ENCODE results near the gene EEF1AKMT3. TPM values are rescaled to one million over a fixed set of nuclear protein-coding genes. Genes with fewer than 3 reads are reported as not detected.

The EEF1AKMT3 gene
- total RNA-seq = 5.2 and 5.4 TPM in 2 replicates

DNA sequence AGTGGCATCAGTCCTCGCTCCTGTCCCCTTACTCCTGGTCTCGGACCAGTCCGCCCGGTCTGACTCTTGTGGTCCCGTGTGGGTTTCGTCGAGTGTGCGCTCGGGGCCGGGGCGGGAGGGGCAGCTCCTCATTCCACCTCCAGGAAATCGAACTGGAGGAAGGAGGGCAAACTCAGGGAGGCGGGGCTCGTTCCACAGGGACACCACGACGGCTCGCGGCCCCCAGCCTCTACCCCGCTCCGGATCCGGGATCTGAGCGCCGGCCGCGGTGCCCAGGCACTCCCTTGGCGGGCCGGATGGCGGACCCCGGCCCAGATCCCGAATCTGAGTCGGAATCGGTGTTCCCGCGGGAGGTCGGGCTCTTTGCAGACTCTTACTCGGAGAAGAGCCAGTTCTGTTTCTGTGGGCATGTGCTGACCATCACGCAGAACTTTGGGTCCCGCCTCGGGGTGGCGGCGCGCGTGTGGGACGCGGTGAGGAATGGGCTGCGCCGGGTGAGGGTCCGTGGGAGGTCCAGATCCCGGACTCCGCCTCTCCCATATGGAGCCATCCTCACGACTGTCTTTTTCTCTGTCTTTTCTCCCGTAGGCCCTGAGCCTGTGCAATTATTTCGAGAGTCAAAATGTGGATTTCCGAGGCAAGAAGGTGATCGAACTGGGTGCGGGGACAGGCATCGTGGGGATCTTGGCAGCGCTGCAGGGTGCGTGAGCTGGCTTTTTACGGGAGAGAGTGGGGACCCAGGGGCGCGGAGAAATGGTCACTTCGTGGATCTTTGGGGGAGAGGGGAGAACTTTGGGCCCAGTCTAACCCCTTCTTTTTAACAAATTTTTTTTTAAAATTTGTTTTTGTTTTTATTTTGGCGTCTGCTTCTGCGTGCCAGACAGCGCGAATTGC, at the start of gene EEF1AKMT3:
TSS of gene EEF1AKMT3 (plus strand) at position 186 of the 894 bp plus-strand sequence. CDS start at position 297, 111 bp downstream.

DNA sequence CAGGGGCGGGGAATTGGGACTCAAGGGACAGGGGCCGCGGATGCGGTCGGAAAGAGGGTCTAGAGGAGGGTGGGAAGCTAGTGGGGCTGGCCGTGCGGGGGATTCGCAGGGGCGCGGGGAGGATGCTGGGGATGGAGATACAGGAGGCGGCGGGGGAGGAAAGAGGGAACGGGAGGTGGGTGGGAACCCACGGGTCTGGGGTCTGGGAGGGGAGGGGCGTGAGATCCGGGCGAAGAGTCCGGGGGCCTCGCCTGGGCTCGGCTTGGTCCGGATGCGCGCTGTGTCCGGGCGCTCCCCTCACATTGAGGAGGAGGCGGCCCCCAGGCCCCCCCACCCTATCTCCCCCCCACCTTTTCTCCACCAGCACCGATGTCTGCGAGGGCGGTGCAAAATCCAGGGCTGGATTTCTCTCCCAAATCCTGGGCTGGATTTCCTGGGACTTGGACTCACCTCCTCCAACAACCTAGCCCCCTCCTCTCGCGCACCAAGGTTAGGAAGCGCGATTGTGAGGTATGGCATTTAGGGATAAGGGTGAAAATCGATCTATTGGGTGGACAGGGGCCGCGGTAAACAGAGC, 33.7 kb upstream of the EEF1AKMT3 start, which contains the start of gene AGAP2:
TSS of gene AGAP2 (minus strand) at position 82 of the 577 bp plus-strand sequence. CDS start 496 bp downstream, outside the sequence.

DNA sequence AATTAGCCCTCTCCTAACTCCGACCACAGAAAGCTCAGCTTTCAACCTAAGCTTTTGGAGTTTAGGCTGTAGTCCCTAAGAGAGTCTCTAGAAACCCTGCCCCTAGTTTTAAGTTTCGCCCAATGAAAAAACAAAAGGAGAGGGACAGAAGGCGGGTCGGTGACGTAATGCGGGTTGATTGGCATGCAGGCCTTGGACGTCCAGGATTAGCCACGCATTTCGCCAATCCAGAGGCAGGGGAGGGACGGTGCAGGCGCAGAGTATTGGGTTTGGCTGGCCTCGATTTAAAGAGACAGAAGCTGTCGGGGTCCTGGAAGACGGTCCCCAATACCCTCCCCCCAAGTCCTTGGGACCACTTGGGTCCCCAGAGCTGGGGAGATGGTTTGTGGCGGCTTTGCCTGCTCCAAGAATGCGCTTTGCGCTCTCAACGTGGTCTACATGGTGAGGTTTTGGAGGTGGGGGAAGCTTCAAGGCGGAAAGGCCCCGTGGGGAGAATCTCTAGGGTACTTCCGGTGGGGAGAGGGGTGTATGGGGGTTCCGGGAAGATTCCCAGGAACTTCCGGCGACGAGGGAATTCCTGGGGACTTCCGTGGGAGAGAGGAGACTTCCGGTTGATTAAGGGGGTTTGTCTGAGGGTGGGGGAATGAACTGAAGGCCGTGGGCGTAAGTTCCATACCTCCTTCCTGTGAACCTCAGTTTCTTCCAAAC, 27.5 kb upstream of the EEF1AKMT3 start, which contains the start of gene TSPAN31:
TSS of gene TSPAN31 (plus strand) at position 263 of the 708 bp plus-strand sequence. CDS start at position 379, 116 bp downstream.

DNA sequence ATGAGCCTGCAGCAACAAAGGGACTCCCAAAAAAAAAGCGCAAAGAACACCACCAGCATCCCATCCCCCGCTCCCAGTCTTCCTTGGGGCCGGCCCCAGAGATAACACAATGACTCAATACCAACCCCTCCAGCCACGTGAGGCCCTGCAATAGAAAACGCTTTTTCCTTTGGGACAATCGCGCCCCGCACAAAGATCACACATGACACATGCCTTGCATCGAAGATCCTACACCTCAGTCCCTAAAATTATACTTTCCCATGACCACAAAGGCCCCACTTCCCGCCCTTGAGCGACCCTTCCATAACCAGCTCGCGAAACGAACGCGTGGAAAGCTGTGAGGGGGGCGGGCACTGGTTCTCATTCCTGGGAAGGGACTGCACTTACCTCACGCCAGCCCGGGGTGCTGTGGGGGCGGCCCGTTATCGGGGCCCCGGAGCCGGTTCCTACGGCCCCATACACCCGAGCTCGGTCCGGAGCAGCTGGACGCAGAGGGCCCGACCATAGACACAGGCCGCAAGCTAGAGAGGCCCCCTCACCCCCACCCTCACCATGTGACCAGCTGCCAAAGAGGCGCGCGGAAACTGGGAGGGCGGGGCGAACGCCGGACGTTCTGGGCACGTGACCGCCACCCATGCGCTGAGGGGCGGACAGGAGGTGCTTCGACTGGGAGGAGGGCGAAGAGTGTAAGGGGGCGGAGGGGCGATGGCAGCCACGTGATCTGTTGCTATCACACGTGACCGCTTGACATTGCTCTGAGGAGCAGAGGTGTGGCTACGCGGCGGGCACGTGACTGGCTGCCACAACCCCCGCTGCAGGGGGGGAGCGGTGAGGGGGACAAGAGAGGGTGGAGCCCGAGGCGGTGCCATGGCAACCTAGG, 20.4 kb upstream of the EEF1AKMT3 start, which contains the start of gene CDK4:
TSS of gene CDK4 (minus strand) at position 523 of the 880 bp plus-strand sequence. CDS start 593 bp downstream, outside the sequence.

DNA sequence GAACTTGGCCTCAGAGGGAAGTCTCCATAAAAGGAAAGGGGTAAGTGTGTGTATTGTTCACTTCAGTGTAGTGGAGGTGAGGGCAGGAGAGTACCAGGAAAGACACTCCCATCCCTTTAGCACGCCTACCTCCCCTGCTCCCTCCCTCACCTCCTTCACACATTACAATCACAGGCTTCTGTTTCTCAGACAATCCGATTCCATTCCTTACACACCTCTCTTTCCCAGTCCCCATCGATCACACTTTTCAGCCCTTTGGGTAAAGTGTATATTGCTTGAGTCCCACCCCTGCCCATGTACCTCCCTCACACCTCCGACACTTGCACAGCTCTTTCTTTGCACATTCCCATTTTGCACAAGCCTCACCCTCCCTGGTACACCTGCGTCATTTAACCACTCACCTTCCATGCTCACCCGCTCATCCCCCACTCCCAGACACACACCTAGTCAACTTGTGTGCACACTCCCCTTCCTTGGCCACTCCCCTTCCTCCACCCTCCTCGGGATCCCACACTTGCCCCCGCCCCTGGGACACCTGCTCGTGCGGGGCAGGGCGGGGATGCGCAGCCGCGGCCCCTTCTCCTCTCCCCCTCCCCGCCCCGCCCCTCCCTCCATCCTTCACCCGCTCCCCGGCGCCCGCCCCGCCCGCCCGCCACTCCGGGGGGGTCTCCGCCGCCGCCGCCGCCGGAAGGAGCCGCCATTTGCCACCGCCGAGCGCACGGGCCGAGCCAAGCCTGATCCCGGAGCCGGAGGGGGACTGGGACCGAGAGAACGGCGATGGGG, 17.8 kb upstream of the EEF1AKMT3 start, which contains the start of gene MARCHF9:
TSS of gene MARCHF9 (plus strand) at position 693 of the 783 bp plus-strand sequence. CDS start 426 bp downstream, outside the sequence.

DNA sequence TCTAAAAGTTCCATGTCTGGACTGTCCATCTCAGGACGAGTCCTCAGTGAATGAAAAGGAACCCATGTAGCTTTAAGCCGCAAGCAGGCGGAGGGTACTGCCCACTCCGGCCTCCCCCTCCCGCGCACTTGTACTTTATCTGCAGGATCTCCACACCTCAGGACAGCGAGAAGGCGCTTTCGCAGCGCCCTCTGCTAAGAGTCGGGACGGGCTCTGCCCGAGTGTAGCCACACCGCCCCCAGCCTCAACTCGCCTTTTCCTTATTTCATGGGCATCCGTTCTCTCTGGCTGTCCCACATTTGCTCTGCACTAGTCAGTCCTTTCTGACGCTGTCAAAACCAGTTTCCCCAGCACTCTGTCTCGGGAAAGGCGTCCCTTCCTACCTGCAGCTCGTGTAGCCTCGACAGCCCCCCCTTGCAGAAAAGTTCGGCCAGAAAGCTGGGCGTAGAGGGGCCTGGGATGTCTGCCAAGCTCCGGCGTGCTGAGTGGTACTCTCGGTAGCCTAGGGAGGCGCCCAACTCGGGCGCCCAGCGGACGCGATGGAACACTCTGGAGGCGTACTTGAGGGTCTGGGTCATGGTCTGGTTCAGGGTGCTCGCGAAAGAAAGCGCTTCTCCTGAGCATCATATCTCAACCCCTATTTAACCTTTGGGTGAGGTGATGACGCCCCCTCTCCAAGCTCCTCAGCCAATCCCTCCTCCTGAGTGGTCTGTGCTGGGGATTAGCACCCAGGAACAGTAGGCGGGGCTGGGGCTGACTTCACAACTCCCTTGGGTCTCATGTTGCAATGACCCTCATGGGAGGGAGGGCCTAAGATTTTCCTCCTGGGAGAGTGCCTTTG, 5.7 kb upstream of the EEF1AKMT3 start, which contains the start of gene CYP27B1:
TSS of gene CYP27B1 (minus strand) at position 615 of the 841 bp plus-strand sequence. CDS start at position 578, 37 bp downstream.

DNA sequence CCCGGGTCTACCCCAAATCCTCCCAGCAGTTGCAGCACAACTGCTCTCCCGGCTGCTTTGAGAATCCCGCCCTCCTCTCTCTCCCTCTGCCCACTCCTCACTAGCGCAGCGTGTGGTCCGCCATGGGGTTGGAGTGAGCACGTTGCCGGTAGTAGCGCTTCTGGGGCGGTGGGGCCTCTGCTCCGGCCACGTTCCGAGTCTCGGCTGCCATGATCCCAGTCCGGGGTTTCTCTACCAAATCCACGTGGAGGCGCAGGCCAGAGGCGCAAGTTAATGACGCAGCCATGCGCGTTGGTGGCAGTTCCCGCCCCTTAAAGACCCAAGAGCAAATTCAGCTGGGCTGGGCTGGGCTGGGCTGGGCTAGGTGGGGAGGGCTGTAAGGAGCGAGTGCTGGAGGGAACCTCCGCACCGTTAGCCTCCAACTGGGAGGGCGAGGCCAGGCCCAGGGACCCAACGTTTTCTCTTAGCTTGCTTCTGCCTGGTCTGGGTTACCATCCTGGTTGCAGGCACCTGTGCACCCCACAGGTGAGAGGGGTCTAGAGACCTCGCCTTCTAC, 463 bp upstream of the EEF1AKMT3 start, which contains the start of gene METTL1:
TSS of gene METTL1 (minus strand) at position 233 of the 556 bp plus-strand sequence. CDS start at position 211, 22 bp downstream.

DNA sequence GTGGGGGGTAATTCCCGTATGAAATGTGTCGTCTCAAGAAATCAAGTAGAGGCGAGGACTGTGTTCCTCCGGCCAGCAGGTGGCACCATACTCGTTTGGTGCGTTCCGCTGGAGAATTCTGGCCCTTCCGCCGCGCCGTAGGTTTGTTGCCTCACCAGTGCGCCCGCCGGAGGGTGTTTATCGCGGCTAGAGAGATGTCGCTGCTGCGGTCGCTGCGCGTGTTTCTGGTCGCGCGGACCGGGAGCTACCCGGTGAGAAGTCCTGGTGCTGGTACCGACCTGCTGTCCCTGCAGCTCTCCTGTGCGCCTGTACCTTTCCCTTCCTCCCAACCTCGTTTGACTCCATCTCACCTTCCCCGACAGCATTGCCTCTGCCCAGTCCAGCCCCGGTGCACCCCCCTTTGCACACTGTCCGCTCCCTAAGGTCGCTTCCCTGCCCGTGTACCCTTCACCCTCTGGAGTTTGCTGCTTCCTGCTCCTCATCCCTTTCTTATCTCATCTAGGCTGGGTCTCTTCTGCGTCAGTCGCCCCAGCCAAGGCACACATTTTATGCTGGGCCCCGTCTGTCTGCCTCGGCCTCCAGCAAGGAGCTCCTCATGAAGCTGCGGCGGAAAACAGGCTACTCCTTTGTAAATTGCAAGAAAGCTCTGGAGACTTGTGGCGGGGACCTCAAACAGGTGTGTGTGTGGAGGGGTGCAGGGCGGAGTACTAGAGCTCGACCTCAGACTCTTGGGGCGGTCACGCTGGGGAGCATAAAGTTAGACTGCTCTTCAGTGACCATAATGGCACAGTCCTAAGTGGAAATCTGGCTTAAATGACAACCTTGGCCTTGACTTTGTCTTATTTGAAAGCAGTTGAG, 10.4 kb downstream of the EEF1AKMT3 start, which contains the start of gene TSFM:
TSS of gene TSFM (plus strand) at position 180 of the 858 bp plus-strand sequence. CDS start at position 195, 15 bp downstream.

Other genes starting within 250 kb of the EEF1AKMT3 start
- gene MBD6, start 249.8 kb upstream of the EEF1AKMT3 start, total RNA-seq = 4.2 and 9.2 TPM in 2 replicates
- 77.5 and 94.4 TPM in 2 replicates for gene DCTN2, start 225.4 kb upstream of the EEF1AKMT3 start, total RNA-seq
- 0.06 and 0.26 TPM in 2 replicates for gene KIF5A, start 222.6 kb upstream of the EEF1AKMT3 start, total RNA-seq
- 13.5 and 18.1 TPM in 2 replicates for gene PIP4K2C, start 181.4 kb upstream of the EEF1AKMT3 start, total RNA-seq
- gene DTX3, start 167.8 kb upstream of the EEF1AKMT3 start, total RNA-seq = 13.2 and 15.7 TPM in 2 replicates
- 16.8 and 18.8 TPM in 2 replicates for gene ARHGEF25, start 161.2 kb upstream of the EEF1AKMT3 start, total RNA-seq
- gene B4GALNT1, start 139.4 kb upstream of the EEF1AKMT3 start, total RNA-seq = 1.5 and 2.6 TPM in 2 replicates
- gene OS9, start 78.5 kb upstream of the EEF1AKMT3 start, total RNA-seq = 220 and 268 TPM in 2 replicates
- 0.13 and 0.19 TPM in 2 replicates for gene AGAP2, start 33.9 kb upstream of the EEF1AKMT3 start, total RNA-seq
- gene TSPAN31, start 27.6 kb upstream of the EEF1AKMT3 start, total RNA-seq = 58.3 and 67.4 TPM in 2 replicates
- 145 and 155 TPM in 2 replicates for gene CDK4, start 20.3 kb upstream of the EEF1AKMT3 start, total RNA-seq
- gene MARCHF9, start 17.5 kb upstream of the EEF1AKMT3 start, total RNA-seq = 5.8 and 6.6 TPM in 2 replicates
- 0.19 and 0.40 TPM in 2 replicates for gene CYP27B1, start 5.5 kb upstream of the EEF1AKMT3 start, total RNA-seq
- 3.6 and 5.5 TPM in 2 replicates for gene METTL1, start 509 bp upstream of the EEF1AKMT3 start, total RNA-seq
- gene TSFM, start 10.2 kb downstream of the EEF1AKMT3 start, total RNA-seq = 16.6 and 17.2 TPM in 2 replicates
- gene AVIL, start 46.1 kb downstream of the EEF1AKMT3 start, total RNA-seq = 2.4 and 4.6 TPM in 2 replicates
- gene CTDSP2, start 74.1 kb downstream of the EEF1AKMT3 start, total RNA-seq = 38.3 and 60.7 TPM in 2 replicates
- 3.0 and 5.2 TPM in 2 replicates for gene ATP23, start 169.0 kb downstream of the EEF1AKMT3 start, total RNA-seq

Measured in aortic smooth muscle cell (primary cell).